ENCODE results near the gene RFX7. TPM values are rescaled to one million over a fixed set of nuclear protein-coding genes. Genes with fewer than 3 reads are reported as not detected.
A peak's percentile ranks its signal among the peaks of the same experiment; 100 is the strongest.

Gene RFX7
- total and polyA plus RNA-seq, 10 donors: 2.7 to 30.2 (median 20.9) TPM

- Histone ChIP-seq H3K9me3 (no peaks in the 10 kb centered on the region), H3K36me3 (no peaks in the 10 kb centered on the region), H3K27ac (peak overlapping the region in 2 of 8 donors; percentile 47 to 58), H3K4me3 (no peak overlapping the region), H3K27me3 (replicated peaks in 1 of 7) (no peaks in the 10 kb centered on the region), H3K4me1 (peaks cover 0 to 15% (median 0%) of the 10 kb centered on the region in 6 donors)
- 80 to 85% (median 82%) methylated on average over 4 of the region's 4 CpGs for WGBS, 5 donors
- intact Hi-C loops (cut with DNase I; ENCODE audit: low total_unique reads): no loop called here
- TF ChIP-seq POLR2AphosphoS5 (IDR thresholded peaks at IDR 0.05) (no peak), POLR2A (IDR thresholded peaks at IDR 0.05) (no peak), CTCF (IDR thresholded peaks at IDR 0.05 in 8 of 11, conservative IDR thresholded peaks at IDR 0.05 in 3 of 11) (no peak)
- DNase-seq: no peak
Observed at GRCh38 chr15:56042498-56042897, 201.2 kb downstream of the RFX7 start.

GRCh38 chr15:56042031-56042430, 201.6 kb downstream of the RFX7 start:
- TF ChIP-seq CTCF (IDR thresholded peaks at IDR 0.05 in 8 of 11, conservative IDR thresholded peaks at IDR 0.05 in 3 of 11) (no peak), POLR2A (IDR thresholded peaks at IDR 0.05) (no peak)
- H3K4me1 ChIP-seq: peaks cover 0 to 15% (median 0%) of the 10 kb centered on the region in 6 donors
- intact Hi-C loops (cut with DNase I; ENCODE audit: low total_unique reads): no loop called here
- no peaks in the 10 kb centered on the region for H3K9me3 ChIP-seq
- H3K4me3 ChIP-seq: no peak overlapping the region
- no peaks in the 10 kb centered on the region for H3K27me3 ChIP-seq (replicated peaks in 1 of 7)
- H3K27ac ChIP-seq: no peak overlapping the region
- no peak for DNase-seq
- 79 to 97% (median 93%) methylated on average over 1 of the region's 1 CpG for WGBS, 5 donors
- no peaks in the 10 kb centered on the region for H3K36me3 ChIP-seq

- Histone ChIP-seq H3K36me3 (no peaks in the 10 kb centered on the region), H3K4me1 (peaks cover 0 to 15% (median 0%) of the 10 kb centered on the region in 6 donors), H3K9me3 (no peaks in the 10 kb centered on the region), H3K27me3 (replicated peaks in 1 of 7) (no peaks in the 10 kb centered on the region), H3K4me3 (no peak overlapping the region), H3K27ac (no peak overlapping the region)
- intact Hi-C loops (cut with DNase I; ENCODE audit: low total_unique reads): no loop called here
- 69 to 78% (median 74%) methylated on average over 8 of the region's 8 CpGs for WGBS, 5 donors
- DNase-seq: no peak
- no peak for TF ChIP-seq CTCF (IDR thresholded peaks at IDR 0.05 in 8 of 11, conservative IDR thresholded peaks at IDR 0.05 in 3 of 11)
- no peak for TF ChIP-seq POLR2AphosphoS5 (IDR thresholded peaks at IDR 0.05)
- TF ChIP-seq POLR2A (IDR thresholded peaks at IDR 0.05): no peak
Observed at GRCh38 chr15:56040081-56041035, 203.3 kb downstream of the RFX7 start.

- Histone ChIP-seq H3K27me3 (replicated peaks in 1 of 7) (no peaks in the 10 kb centered on the region), H3K27ac (no peak overlapping the region), H3K4me1 (peaks cover 0 to 13% (median 0%) of the 10 kb centered on the region in 6 donors), H3K9me3 (no peaks in the 10 kb centered on the region), H3K4me3 (no peak overlapping the region), H3K36me3 (no peaks in the 10 kb centered on the region)
- WGBS, 5 donors: 87 to 94% (median 88%) methylated on average over 4 of the region's 4 CpGs
- no peak for DNase-seq
- intact Hi-C loops (cut with DNase I; ENCODE audit: low total_unique reads): no loop called here
- no peak for TF ChIP-seq POLR2A (IDR thresholded peaks at IDR 0.05)
- no peak for TF ChIP-seq CTCF (IDR thresholded peaks at IDR 0.05 in 8 of 11, conservative IDR thresholded peaks at IDR 0.05 in 3 of 11)
- TF ChIP-seq POLR2AphosphoS5 (IDR thresholded peaks at IDR 0.05): no peak
Observed at GRCh38 chr15:56038707-56039106, 205.0 kb downstream of the RFX7 start.

All from spleen (tissue), 11 donors.